Effector memory CD4-positive, alpha-beta T cell (primary cell): Measurements from ENCODE around the gene KBTBD7.

ENCODE experiments used
- DNase-seq, 3 donors: peaks; one replicate each; pipeline ENCODE4 v3.0.0-alpha.2; 2020
- H3K27ac ChIP-seq: 2 replicates; pipeline ENCODE4 v1.7.0; 2013; ENCODE audit warnings: mild to moderate bottlenecking, low read length, moderate library complexity; ENCODE audit not compliant: insufficient read depth, poor library complexity, severe bottlenecking
- H3K27me3 ChIP-seq: replicated peaks from 2 replicates; pipeline ENCODE4 v1.7.0; 2013; ENCODE audit warnings: mild to moderate bottlenecking, low read length; ENCODE audit not compliant: insufficient read depth, control insufficient read depth, poor library complexity, severe bottlenecking
- H3K36me3 ChIP-seq: 2 replicates; pipeline ENCODE4 v1.7.0; 2013; ENCODE audit warnings: mild to moderate bottlenecking, low read length, moderate library complexity; ENCODE audit not compliant: control insufficient read depth, insufficient read depth
- H3K4me1 ChIP-seq: 2 replicates; pipeline ENCODE4 v1.7.0; 2013; ENCODE audit warnings: low read length, mild to moderate bottlenecking; ENCODE audit not compliant: control insufficient read depth, insufficient read depth, poor library complexity, severe bottlenecking
- H3K4me3 ChIP-seq: 2 replicates; pipeline ENCODE4 v1.7.0; 2013; ENCODE audit warnings: low read length, low read depth, mild to moderate bottlenecking; ENCODE audit not compliant: insufficient read depth, poor library complexity, severe bottlenecking
- H3K9me3 ChIP-seq: 2 replicates; pipeline ENCODE4 v1.7.0; 2013; ENCODE audit warnings: mild to moderate bottlenecking, low read length, moderate library complexity; ENCODE audit not compliant: control insufficient read depth
- total RNA-seq, 3 donors: gene quantifications; one replicate each; lab custom pipeline; 2026; lab: John Stamatoyannopoulos, UW

The KBTBD7 gene
- total RNA-seq: 5.7 to 9.7 (median 8.2) reads per million in 3 donors

- no peaks in the 10 kb centered on the region for H3K27me3 ChIP-seq
- DNase-seq: peak; percentile 77 to 85 (median 79)
- H3K36me3 ChIP-seq: no peaks in the 10 kb centered on the region
- no peaks in the 10 kb centered on the region for H3K9me3 ChIP-seq
- peak within 1 kb of the TSS; percentile 63 for H3K4me3 ChIP-seq
- peaks cover 7% of the 10 kb centered on the region for H3K4me1 ChIP-seq
- peak within 1 kb of the TSS; percentile 56 for H3K27ac ChIP-seq
Observed at GRCh38 chr13:41193919-41194824, at the start of gene KBTBD7. KBTBD7 (minus strand) TSS chr13:41194569; CDS start chr13:41194257, 312 bp downstream.

DNA sequence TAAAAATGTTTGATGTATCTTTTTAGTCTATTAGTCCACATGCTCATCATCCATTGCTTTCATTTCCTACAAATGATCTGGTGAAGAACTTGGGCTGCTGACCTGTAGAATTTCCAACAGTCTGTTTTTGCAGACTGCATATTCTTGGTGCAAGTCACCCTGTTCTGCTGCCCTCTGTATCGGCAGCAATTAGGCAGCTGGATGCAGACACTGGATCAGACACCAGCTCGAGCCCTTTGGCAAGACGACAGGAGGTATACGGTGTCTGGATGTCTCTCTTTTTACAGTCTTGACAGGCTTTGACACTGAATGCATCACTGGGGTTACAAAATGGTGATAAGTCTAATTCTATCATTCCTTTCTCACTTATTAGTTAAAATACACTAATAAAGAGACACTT lies 47.3 kb upstream of the KBTBD7 start:
- Histone ChIP-seq H3K27ac (no peak overlapping the region), H3K4me3 (no peak overlapping the region), H3K36me3 (no peaks in the 10 kb centered on the region), H3K9me3 (no peaks in the 10 kb centered on the region), H3K4me1 (no peaks in the 10 kb centered on the region), H3K27me3 (no peaks in the 10 kb centered on the region)
- no peak for DNase-seq

DNA sequence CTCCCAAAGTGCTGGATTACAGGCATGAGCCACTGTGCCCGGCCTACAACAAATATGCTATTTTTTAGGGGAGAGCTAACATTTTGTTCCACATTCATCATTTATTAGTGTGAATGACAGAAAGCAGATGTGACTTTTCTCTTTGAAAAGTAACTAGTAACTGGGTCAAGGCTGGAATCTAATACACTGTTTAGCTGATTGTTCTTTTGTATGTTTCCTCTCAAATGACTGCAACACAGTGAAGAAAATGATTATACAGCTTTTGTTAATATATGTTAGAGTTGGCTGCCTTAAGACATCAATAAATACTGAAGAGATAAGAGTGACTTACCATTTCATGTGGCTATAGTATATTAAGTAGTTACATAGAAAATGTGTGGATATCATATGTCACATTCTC lies 42.0 kb upstream of the KBTBD7 start:
- H3K4me3 ChIP-seq: no peak overlapping the region
- no peaks in the 10 kb centered on the region for H3K9me3 ChIP-seq
- H3K27ac ChIP-seq: no peak overlapping the region
- no peaks in the 10 kb centered on the region for H3K4me1 ChIP-seq
- DNase-seq: no peak
- H3K36me3 ChIP-seq: peaks cover 3% of the 10 kb centered on the region
- H3K27me3 ChIP-seq: no peaks in the 10 kb centered on the region

DNA sequence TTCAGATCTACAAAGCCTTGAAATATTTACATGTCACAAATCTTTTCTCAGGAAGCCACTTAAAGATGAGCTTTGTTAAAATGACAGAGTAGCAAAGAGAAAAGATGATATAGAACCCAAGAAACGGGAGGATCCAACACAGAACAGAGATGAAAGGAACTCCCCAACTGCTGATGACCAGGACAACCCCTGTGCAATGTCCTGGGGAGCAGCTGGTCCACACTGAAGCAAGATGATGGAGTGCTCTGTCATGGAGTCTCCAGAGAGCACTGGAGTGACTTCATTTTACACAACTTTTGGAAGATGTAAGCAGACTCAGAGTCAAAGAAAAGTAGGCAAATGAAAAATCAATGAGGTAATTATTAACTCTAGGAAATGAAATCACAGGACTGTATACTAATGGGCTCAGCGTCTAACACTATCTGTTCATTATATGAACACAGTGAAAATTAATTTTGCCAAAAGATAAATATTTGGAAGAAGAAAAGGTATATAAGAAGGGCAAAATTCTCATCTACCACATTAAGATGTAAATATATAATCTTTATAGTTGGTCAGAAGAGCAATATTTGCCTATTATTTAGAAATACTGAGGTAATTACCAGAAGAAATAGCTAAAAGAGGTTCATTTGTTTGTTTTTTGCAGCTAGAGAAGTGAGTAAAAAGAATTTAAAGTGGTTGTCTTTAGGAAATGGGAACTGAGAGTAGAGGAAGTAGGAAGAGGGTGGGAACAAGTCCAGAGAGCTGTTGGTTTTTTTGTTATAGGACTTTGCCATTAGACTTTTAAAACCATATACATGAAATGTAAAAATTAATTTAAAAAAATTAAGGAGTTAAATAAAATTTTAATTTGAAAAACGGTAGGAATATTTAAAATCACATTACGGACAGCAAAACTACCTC lies 38.5 kb upstream of the KBTBD7 start:
- DNase-seq: no peak
- Histone ChIP-seq H3K27me3 (no peaks in the 10 kb centered on the region), H3K4me1 (no peaks in the 10 kb centered on the region), H3K9me3 (no peaks in the 10 kb centered on the region), H3K4me3 (no peak overlapping the region), H3K27ac (no peak overlapping the region), H3K36me3 (peaks cover 8% of the 10 kb centered on the region)

DNA sequence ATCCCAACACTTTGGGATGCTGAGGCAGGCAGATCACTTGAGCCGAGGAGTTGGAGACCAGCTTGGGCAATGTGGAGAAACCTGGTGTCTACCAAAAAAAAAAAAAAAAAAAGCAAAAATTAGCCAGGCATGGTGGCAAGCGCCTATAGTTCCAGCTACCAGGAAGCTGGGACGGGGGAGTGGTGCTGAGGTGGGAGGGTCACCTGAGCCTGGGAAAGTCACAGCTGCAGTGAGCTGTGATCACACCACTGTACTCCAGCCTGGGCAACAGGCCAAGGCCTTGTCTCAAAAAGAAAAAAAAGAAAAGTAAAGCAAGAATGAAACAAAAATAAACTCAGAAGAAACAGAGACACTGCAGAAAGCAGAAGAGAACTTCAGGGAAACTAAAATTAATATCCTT lies 37.4 kb upstream of the KBTBD7 start:
- no peaks in the 10 kb centered on the region for H3K27me3 ChIP-seq
- peaks cover 9% of the 10 kb centered on the region for H3K36me3 ChIP-seq
- H3K9me3 ChIP-seq: no peaks in the 10 kb centered on the region
- H3K4me1 ChIP-seq: no peaks in the 10 kb centered on the region
- no peak overlapping the region for H3K4me3 ChIP-seq
- DNase-seq: no peak
- no peak overlapping the region for H3K27ac ChIP-seq

GRCh38 chr13:41231025-41231677 lies 36.8 kb upstream of the KBTBD7 start:
- Histone ChIP-seq H3K36me3 (peaks cover 15% of the 10 kb centered on the region), H3K27ac (no peak overlapping the region), H3K27me3 (no peaks in the 10 kb centered on the region), H3K4me3 (no peak overlapping the region), H3K9me3 (no peaks in the 10 kb centered on the region), H3K4me1 (no peaks in the 10 kb centered on the region)
- no peak for DNase-seq

GRCh38 chr13:41229356-41229755 lies 35.0 kb upstream of the KBTBD7 start:
- DNase-seq: no peak
- Histone ChIP-seq H3K9me3 (no peaks in the 10 kb centered on the region), H3K27ac (no peak overlapping the region), H3K36me3 (peaks cover 17% of the 10 kb centered on the region), H3K4me3 (no peak overlapping the region), H3K4me1 (no peaks in the 10 kb centered on the region), H3K27me3 (no peaks in the 10 kb centered on the region)

DNA sequence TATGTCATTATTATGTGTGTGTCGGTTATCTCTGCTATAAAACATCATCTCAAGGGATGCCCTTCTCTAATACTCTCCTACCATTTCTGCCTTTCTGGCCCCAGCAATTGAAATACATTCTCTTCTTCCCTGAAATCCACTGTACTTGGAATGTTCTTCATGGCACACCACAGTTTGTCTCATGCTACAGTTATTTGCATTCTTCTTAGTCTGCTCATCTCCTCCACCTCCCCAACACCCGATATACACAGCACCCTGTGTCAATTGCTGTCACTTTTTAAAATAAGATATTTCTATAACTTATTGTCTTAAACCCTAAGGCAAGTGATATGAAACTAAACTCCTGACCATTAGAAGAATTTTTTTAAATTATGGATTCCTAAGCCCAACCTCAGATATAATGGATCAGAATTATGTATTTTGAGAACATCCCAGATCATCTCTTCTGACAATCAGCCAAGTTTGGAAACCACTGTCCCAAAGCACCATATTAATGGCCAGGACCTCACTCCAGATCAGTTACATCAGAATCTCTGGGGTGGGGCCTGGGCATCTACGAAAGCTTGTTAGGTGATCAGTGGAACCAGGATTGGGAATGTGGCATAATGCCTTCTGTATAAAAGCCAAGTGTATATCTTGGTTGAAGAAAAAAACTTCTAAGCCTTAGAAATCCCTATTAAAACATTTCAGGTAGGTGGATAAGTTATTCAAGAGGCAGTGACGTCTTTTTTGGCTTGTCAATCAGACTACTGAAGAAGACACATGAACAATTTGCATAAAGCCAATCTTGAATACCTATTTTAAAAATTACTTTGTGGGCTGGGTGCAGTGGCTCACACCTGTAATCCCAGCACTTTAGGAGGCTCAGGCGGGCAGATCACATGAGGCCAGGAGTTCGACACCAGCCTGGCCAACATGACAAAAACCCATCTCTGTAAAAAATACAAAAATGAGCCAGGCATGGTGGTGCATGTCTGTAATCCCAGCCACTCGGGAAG lies 30.0 kb upstream of the KBTBD7 start:
- Histone ChIP-seq H3K27ac (no peak overlapping the region), H3K27me3 (no peaks in the 10 kb centered on the region), H3K9me3 (no peaks in the 10 kb centered on the region), H3K36me3 (peaks cover 9% of the 10 kb centered on the region), H3K4me1 (no peaks in the 10 kb centered on the region), H3K4me3 (no peak overlapping the region)
- no peak for DNase-seq
